Glutamatergic neuron (in vitro differentiated cells): ENCODE measurements around the gene DNMT3B. TPM values are rescaled to one million over a fixed set of nuclear protein-coding genes. Genes with fewer than 3 reads are reported as not detected.

Experiments
- DNase-seq: peaks from one replicate; pipeline ENCODE4 v3.0.0; 2022
- H3K27ac Mint-ChIP-seq: one replicate; pipeline ENCODE4 v1.8.0; 2020; ENCODE audit warnings: mild to moderate bottlenecking, mixed read lengths, inconsistent platforms; ENCODE audit not compliant: unreplicated experiment
- H3K27me3 Mint-ChIP-seq: one replicate; pipeline ENCODE4 v1.8.0; 2020; ENCODE audit warnings: mild to moderate bottlenecking, moderate library complexity, mixed read lengths, inconsistent platforms; ENCODE audit not compliant: unreplicated experiment
- H3K36me3 Mint-ChIP-seq: one replicate; pipeline ENCODE4 v1.8.0; 2020; ENCODE audit warnings: mild to moderate bottlenecking, mixed read lengths, inconsistent platforms; ENCODE audit not compliant: unreplicated experiment
- H3K4me1 Mint-ChIP-seq: one replicate; pipeline ENCODE4 v1.8.0; 2020; ENCODE audit warnings: mild to moderate bottlenecking, low read depth, mixed read lengths, inconsistent platforms; ENCODE audit not compliant: unreplicated experiment
- H3K4me3 Mint-ChIP-seq: one replicate; pipeline ENCODE4 v1.8.0; 2020; ENCODE audit warnings: mild to moderate bottlenecking, mixed read lengths, inconsistent platforms; ENCODE audit not compliant: unreplicated experiment
- H3K9me3 Mint-ChIP-seq: one replicate; pipeline ENCODE4 v1.8.0; 2020; ENCODE audit warnings: mild to moderate bottlenecking, moderate library complexity, mixed read lengths, inconsistent platforms; ENCODE audit not compliant: unreplicated experiment
- CTCF ChIP-seq: fragments of 200-600 bp; sonication (generic); IDR thresholded peaks from one replicate; pipeline ENCODE4 v1.5.0; 2021; ENCODE audit not compliant: partially characterized antibody, unreplicated experiment
- total RNA-seq: library from RNA; stranded (reverse); fragmentation: NEBNext Ultra II Directional; extraction: Animal tissue kit (Norgen Biotek cat#: 25700); gene quantifications from one replicate; pipeline ENCODE4 v1.2.1, GENCODE V29; 2021; ENCODE audit not compliant: unreplicated experiment

Gene DNMT3B
- total RNA-seq, 1 donor from 2014 or later: 29.0 TPM

GRCh38 chr20:32841632-32842031, 79.4 kb downstream of the DNMT3B start:
- H3K4me1 Mint-ChIP-seq: peaks cover 9% of the 10 kb centered on the region
- H3K4me3 Mint-ChIP-seq: no peak overlapping the region

GRCh38 chr20:32842688-32843524, 80.7 kb downstream of the DNMT3B start:
- H3K9me3 Mint-ChIP-seq: peaks cover 4% of the 10 kb centered on the region
- H3K27me3 Mint-ChIP-seq: peaks cover 8% of the 10 kb centered on the region
- DNase-seq: no peak
- peaks cover 9% of the 10 kb centered on the region for H3K4me1 Mint-ChIP-seq
- H3K36me3 Mint-ChIP-seq: peaks cover 9% of the 10 kb centered on the region
- TF ChIP-seq CTCF: no peak
- no peak overlapping the region for H3K27ac Mint-ChIP-seq
- no peak overlapping the region for H3K4me3 Mint-ChIP-seq

More at GRCh38 chr20:32841632-32842031, 79.4 kb downstream of the DNMT3B start:
- H3K9me3 Mint-ChIP-seq: peaks cover 4% of the 10 kb centered on the region
- no peak overlapping the region for H3K27ac Mint-ChIP-seq
- no peak for TF ChIP-seq CTCF
- peaks cover 9% of the 10 kb centered on the region for H3K36me3 Mint-ChIP-seq
- DNase-seq: no peak
- peaks cover 8% of the 10 kb centered on the region for H3K27me3 Mint-ChIP-seq

- Mint-ChIP-seq H3K36me3 (peaks cover 5% of the 10 kb centered on the region), H3K9me3 (peaks cover 3% of the 10 kb centered on the region), H3K27me3 (peaks cover 8% of the 10 kb centered on the region), H3K4me3 (no peak overlapping the region), H3K4me1 (peaks cover 2% of the 10 kb centered on the region), H3K27ac (no peak overlapping the region)
- no peak for TF ChIP-seq CTCF
- no peak for DNase-seq
These were observed 83.6 kb downstream of the DNMT3B start for GRCh38 chr20:32845786-32846185.

- H3K9me3 Mint-ChIP-seq: peaks cover 3% of the 10 kb centered on the region
- peaks cover 6% of the 10 kb centered on the region for H3K27me3 Mint-ChIP-seq
- peaks cover 5% of the 10 kb centered on the region for H3K36me3 Mint-ChIP-seq
- DNase-seq: no peak
- TF ChIP-seq CTCF: no peak
- H3K4me3 Mint-ChIP-seq: no peak overlapping the region
- H3K27ac Mint-ChIP-seq: no peak overlapping the region
- peaks cover 2% of the 10 kb centered on the region for H3K4me1 Mint-ChIP-seq
These were observed 84.7 kb downstream of the DNMT3B start for GRCh38 chr20:32846852-32847251.

- no peak overlapping the region for H3K27ac Mint-ChIP-seq
These were observed 85.8 kb downstream of the DNMT3B start for GRCh38 chr20:32847964-32848363.

More at GRCh38 chr20:32847964-32848363, 85.8 kb downstream of the DNMT3B start:
- Mint-ChIP-seq H3K27me3 (peaks cover 2% of the 10 kb centered on the region), H3K9me3 (no peaks in the 10 kb centered on the region), H3K4me1 (peaks cover 2% of the 10 kb centered on the region), H3K4me3 (no peak overlapping the region), H3K36me3 (no peaks in the 10 kb centered on the region)
- DNase-seq: no peak
- TF ChIP-seq CTCF: no peak
